HL-60 (cell line): ENCODE results near the gene IGFBP6.

Experiments used
- DNase-seq, 2 experiments: peaks; one replicate each; pipeline ENCODE4 v3.0.0-alpha.2; 2010 to 2020; ENCODE audit warnings: low read depth in 1 of 2, low spot score in 1 of 2
- H3K27ac ChIP-seq: fragments of 250-450 bp; sonication (Bioruptor Pico); replicated peaks from 2 replicates; pipeline ENCODE4 v1.5.1; 2020; ENCODE audit warnings: mild to moderate bottlenecking, moderate library complexity
- H3K27me3 ChIP-seq: fragments of 250-450 bp; sonication (Bioruptor Pico); 2 replicates; pipeline ENCODE4 v1.5.1; 2021; ENCODE audit warnings: mild to moderate bottlenecking, moderate library complexity; ENCODE audit not compliant: insufficient read depth, poor library complexity, severe bottlenecking
- H3K4me3 ChIP-seq: replicated peaks from 2 replicates; pipeline ENCODE4 v1.5.1; 2011; ENCODE audit warnings: mild to moderate bottlenecking, control low read depth, low read length; ENCODE audit not compliant: insufficient read depth
- GABPA ChIP-seq: IDR thresholded peaks from 2 replicates; pipeline ENCODE4 v1.6.1; 2012; ENCODE audit warnings: low read depth
- POLR2AphosphoS5 ChIP-seq: IDR thresholded peaks from 2 replicates; pipeline ENCODE4 v1.6.1; 2012; ENCODE audit warnings: low read depth
- SPI1 ChIP-seq: IDR thresholded peaks from 2 replicates; pipeline ENCODE4 v1.6.1; 2012; ENCODE audit warnings: low read depth, mild to moderate bottlenecking, borderline replicate concordance
- TF ChIP-seq, protein P1 (sequence below): IDR thresholded peaks from 2 replicates; pipeline ENCODE4 v1.6.1; 2012; ENCODE audit warnings: low read depth; ENCODE audit not compliant: insufficient replicate concordance
- TF ChIP-seq, protein P2 (sequence below): IDR thresholded peaks from one replicate; pipeline ENCODE4 v1.5.1; 2011; ENCODE audit warnings: low read length, control low read depth, inconsistent platforms; ENCODE audit not compliant: insufficient read depth

Gene IGFBP6

DNA sequence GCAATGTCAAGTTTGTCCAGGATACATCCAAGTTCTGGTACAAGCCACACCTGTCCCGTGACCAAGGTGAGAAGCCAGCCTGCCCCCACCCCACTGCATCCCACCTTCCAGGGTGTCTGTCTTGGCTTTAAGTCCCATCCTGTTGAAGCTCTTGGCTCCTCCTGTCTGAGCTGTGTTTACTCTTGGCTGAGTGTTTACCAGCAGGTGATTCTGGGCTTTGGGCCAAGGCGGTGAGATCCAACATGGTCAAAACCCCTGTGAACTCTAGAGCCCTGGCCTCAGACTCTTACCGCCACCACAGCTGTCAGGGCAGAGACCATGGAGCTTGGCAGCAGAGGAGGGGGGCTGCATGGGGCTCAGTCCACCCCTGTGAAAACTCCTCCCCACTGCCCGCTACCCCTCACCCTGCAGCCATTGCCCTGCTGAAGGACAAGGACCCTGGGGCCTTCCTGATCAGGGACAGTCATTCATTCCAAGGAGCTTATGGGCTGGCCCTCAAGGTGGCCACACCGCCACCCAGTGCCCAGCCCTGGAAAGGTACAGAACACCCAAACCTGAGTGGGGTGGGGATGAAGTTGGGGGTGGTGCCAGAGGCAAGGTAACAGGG, 36.0 kb upstream of the IGFBP6 start:
- peaks cover 8% of the 10 kb centered on the region for H3K27me3 ChIP-seq
- no peak for TF ChIP-seq SPI1
- TF ChIP-seq GABPA = no peak
- TF ChIP-seq, protein P1, sequence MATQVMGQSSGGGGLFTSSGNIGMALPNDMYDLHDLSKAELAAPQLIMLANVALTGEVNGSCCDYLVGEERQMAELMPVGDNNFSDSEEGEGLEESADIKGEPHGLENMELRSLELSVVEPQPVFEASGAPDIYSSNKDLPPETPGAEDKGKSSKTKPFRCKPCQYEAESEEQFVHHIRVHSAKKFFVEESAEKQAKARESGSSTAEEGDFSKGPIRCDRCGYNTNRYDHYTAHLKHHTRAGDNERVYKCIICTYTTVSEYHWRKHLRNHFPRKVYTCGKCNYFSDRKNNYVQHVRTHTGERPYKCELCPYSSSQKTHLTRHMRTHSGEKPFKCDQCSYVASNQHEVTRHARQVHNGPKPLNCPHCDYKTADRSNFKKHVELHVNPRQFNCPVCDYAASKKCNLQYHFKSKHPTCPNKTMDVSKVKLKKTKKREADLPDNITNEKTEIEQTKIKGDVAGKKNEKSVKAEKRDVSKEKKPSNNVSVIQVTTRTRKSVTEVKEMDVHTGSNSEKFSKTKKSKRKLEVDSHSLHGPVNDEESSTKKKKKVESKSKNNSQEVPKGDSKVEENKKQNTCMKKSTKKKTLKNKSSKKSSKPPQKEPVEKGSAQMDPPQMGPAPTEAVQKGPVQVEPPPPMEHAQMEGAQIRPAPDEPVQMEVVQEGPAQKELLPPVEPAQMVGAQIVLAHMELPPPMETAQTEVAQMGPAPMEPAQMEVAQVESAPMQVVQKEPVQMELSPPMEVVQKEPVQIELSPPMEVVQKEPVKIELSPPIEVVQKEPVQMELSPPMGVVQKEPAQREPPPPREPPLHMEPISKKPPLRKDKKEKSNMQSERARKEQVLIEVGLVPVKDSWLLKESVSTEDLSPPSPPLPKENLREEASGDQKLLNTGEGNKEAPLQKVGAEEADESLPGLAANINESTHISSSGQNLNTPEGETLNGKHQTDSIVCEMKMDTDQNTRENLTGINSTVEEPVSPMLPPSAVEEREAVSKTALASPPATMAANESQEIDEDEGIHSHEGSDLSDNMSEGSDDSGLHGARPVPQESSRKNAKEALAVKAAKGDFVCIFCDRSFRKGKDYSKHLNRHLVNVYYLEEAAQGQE = no peak
- peak; percentile 38; the same call in 1 of the 2 replicates for TF ChIP-seq POLR2AphosphoS5
- TF ChIP-seq, protein P2, sequence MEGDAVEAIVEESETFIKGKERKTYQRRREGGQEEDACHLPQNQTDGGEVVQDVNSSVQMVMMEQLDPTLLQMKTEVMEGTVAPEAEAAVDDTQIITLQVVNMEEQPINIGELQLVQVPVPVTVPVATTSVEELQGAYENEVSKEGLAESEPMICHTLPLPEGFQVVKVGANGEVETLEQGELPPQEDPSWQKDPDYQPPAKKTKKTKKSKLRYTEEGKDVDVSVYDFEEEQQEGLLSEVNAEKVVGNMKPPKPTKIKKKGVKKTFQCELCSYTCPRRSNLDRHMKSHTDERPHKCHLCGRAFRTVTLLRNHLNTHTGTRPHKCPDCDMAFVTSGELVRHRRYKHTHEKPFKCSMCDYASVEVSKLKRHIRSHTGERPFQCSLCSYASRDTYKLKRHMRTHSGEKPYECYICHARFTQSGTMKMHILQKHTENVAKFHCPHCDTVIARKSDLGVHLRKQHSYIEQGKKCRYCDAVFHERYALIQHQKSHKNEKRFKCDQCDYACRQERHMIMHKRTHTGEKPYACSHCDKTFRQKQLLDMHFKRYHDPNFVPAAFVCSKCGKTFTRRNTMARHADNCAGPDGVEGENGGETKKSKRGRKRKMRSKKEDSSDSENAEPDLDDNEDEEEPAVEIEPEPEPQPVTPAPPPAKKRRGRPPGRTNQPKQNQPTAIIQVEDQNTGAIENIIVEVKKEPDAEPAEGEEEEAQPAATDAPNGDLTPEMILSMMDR = peak; percentile 16
- H3K4me3 ChIP-seq = no peak overlapping the region
- no peak overlapping the region for H3K27ac ChIP-seq
- DNase-seq = no peak

DNA sequence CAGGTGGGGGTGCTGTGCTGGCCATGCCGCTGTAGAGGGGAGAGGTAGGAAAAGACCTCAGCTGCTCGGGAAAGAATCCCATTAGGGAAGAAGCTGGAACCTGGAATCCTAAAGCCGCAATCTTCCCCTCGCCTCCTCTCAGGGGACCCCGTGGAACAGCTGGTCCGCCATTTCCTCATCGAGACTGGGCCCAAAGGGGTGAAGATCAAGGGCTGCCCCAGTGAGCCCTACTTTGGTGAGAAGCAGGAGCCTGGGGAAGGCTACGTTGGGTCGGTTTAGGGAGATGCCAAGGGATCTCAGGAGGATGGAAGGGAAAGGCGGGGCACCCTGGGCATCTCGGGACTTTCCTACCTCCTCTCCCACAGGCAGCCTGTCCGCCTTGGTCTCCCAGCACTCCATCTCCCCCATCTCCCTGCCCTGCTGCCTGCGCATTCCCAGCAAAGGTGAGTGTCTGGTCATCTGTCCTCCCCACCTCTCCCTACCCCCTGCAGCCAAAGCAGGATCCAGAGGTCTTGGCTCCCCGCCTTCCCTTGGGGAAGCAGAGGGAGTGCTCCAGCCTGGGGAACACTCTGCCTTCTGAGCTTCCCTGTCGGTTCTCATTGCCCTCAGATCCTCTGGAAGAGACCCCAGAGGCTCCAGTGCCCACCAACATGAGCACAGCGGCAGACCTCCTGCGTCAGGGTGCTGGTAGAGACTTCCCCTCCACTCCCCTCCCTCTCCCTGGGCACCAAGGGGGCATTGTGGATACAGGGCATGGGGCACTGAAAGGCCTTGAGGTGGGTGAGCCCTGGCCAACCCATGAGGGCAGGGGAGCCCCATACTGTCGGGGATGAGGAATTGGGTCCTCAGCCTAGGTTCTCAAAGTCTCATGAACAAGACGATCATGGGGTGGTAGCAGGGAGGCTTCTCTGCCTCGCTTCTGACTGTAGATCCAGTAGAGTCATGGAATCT, 35.2 kb upstream of the IGFBP6 start:
- TF ChIP-seq, protein P2 = no peak
- TF ChIP-seq, protein P1 = no peak
- no peak for TF ChIP-seq SPI1
- peak; percentile 43; the same call in 1 of the 2 replicates for TF ChIP-seq POLR2AphosphoS5
- no peak for TF ChIP-seq GABPA

DNA sequence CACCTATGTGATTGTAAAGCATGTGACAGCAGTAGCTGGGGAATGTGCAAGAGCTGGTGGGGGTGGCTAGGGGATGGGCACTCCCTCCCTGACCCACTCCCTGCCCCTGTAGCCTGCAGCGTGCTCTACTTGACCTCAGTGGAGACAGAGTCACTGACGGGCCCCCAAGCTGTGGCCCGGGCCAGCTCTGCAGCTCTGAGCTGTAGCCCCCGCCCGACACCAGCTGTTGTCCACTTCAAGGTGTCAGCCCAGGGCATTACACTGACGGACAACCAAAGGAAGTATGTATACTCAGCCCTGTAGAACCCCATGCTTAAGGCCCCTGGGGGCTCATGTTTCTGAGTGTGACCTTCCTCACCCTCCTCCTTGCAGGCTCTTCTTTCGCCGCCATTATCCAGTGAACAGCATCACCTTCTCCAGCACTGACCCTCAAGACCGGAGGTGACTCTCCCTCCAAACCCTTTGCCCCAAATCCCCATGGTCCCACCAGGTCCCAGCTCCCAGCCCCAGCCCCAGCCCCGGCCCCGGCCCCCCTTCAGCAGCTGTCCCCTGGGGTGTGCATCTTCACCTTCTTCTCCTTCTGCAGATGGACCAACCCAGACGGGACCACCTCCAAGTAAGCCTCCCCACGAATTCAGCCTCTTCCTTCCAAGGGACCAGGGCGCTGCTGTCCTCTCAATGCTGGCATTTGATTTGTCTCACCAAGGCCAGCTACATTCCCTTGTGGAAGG, 34.3 kb upstream of the IGFBP6 start:
- peaks cover 8% of the 10 kb centered on the region for H3K27me3 ChIP-seq
- no peak overlapping the region for H3K4me3 ChIP-seq
- no peak for DNase-seq
- TF ChIP-seq POLR2AphosphoS5 (0 out of 2 replicates have a peak, but pooled peaks have one; percentile 23), SPI1 (no peak)
- TF ChIP-seq, protein P2 = no peak
- H3K27ac ChIP-seq = no peak overlapping the region

More for the DNA sequence above, 35.2 kb upstream of the IGFBP6 start:
- Histone ChIP-seq H3K27ac (no peak overlapping the region), H3K4me3 (no peak overlapping the region), H3K27me3 (peaks cover 8% of the 10 kb centered on the region)
- DNase-seq = no peak
